HepG2 (cell line): Measurements from ENCODE around the gene GRAMD2A. TPM values are rescaled to one million over a fixed set of nuclear protein-coding genes. Genes with fewer than 3 reads are reported as not detected.

ENCODE experiments used
- ATAC-seq: fragments of 200-7000 bp; cut with Tn5 transposase; 3 replicates; pipeline ENCODE4 v1.9.1; 2020; ENCODE audit warnings: mild to moderate bottlenecking, moderate library complexity
- BruUV-seq: library from RNA; stranded (reverse); fragments of 400-500 nt; replicated peaks from 2 replicates; lab custom pipeline; 2021; lab: Mats Ljungman, UMichigan
- CTCF ChIA-PET: fragments of 300-600 bp; formaldehyde crosslinking; extraction: SDS; loops from one replicate; lab custom pipeline; 2021; ENCODE audit warnings: low total read pairs, inconsistent platforms, low intra/inter-chr PET ratio; lab: Yijun Ruan, JAX
- POLR2A ChIA-PET: fragments of 350-600 bp; sonication (Branson Sonifier 250); formaldehyde crosslinking; loops from one replicate; lab custom pipeline; 2020; ENCODE audit warnings: antibody characterized with exemption, inconsistent platforms; lab: Yijun Ruan, JAX
- DNase-seq: peaks from one replicate; pipeline ENCODE4 v3.0.0-alpha.2; 2015; ENCODE audit warnings: low spot score
- FAIRE-seq: peaks from 3 replicates; lab custom pipeline; 2011; peaks lifted over from hg19 to GRCh38; lab: Jason Lieb, UNC
- H2AFZ ChIP-seq: one replicate; pipeline ENCODE4 v1.6.1; 2011; ENCODE audit warnings: low read length, inconsistent platforms
- H3K27ac ChIP-seq: fragments of 300-600 bp; 3 replicates; pipeline ENCODE4 v1.8.0; 2011; ENCODE audit warnings: mixed run types, mild to moderate bottlenecking, mixed read lengths, low read length, inconsistent platforms; ENCODE audit not compliant: insufficient read depth; ENCODE audit errors: extremely low read length
- H3K27me3 ChIP-seq, 2 experiments: fragments of 200-600 bp in 1 of 2; 2 replicates in 1 of 2; 3 replicates in 1 of 2; pipeline versions ENCODE4 v1.6.0 to v1.8.0; 2011; ENCODE audit warnings: low read length in 2 of 2, mild to moderate bottlenecking in 2 of 2, moderate library complexity in 2 of 2, inconsistent platforms in 1 of 2; ENCODE audit not compliant: insufficient read depth in 2 of 2, control insufficient read depth in 1 of 2
- H3K36me3 ChIP-seq, 2 experiments: fragments of 200-600 bp in 1 of 2; replicated peaks in 1 of 2; 2 replicates in 1 of 2; 3 replicates in 1 of 2; pipeline versions ENCODE4 v1.5.1 to v1.8.0; 2011; ENCODE audit warnings: low read length in 2 of 2, inconsistent platforms in 1 of 2; ENCODE audit not compliant: insufficient read depth in 2 of 2, control insufficient read depth in 1 of 2
- H3K4me1 ChIP-seq: 2 replicates; pipeline ENCODE4 v1.5.1; 2012; ENCODE audit warnings: low read length, inconsistent platforms; ENCODE audit not compliant: insufficient read depth
- H3K4me2 ChIP-seq: 2 replicates; pipeline ENCODE4 v1.6.0; 2011; ENCODE audit warnings: low read depth, low read length, inconsistent platforms
- H3K4me3 ChIP-seq, 3 experiments: fragments of 200-600 bp in 1 of 3; sonication (generic), shearing (Covaris generic) in 1 of 3; replicated peaks in 1 of 3; 2 replicates each; pipeline ENCODE4 v1.5.1; 2011 to 2016; ENCODE audit warnings: low read length in 3 of 3, inconsistent platforms in 2 of 3, low read depth in 2 of 3, mild to moderate bottlenecking in 2 of 3, control low read depth in 1 of 3, mixed read lengths in 1 of 3; ENCODE audit not compliant: insufficient read depth in 1 of 3
- H3K79me2 ChIP-seq: one replicate; pipeline ENCODE4 v1.6.1; 2011; ENCODE audit warnings: low read length, inconsistent platforms; ENCODE audit not compliant: insufficient read depth
- H3K9ac ChIP-seq: 2 replicates; pipeline ENCODE4 v1.6.0; 2011; ENCODE audit warnings: mild to moderate bottlenecking, low read depth, low read length, inconsistent platforms; ENCODE audit not compliant: insufficient read depth
- H3K9me3 ChIP-seq: 2 replicates; pipeline ENCODE4 v1.5.1; 2012; ENCODE audit warnings: mild to moderate bottlenecking, low read length
- H4K20me1 ChIP-seq: 2 replicates; pipeline ENCODE4 v1.6.0; 2011; ENCODE audit warnings: inconsistent platforms, mild to moderate bottlenecking, low read length, moderate library complexity; ENCODE audit not compliant: insufficient read depth
- ATF7 ChIP-seq, 2 experiments: fragments of 450-650 bp in 1 of 2; sonication (generic) in 1 of 2; formaldehyde crosslinking in 1 of 2; IDR thresholded peaks; 2 replicates each; pipeline versions ENCODE4 v1.4.0 to v1.6.1; 2016 to 2020; ENCODE audit warnings: antibody characterized with exemption in 1 of 2, mild to moderate bottlenecking in 1 of 2, missing genetic modification reagents in 1 of 2
- FIP1L1 ChIP-seq: fragments of 200-400 bp; formaldehyde crosslinking; IDR thresholded peaks from 2 replicates; pipeline ENCODE4 v1.6.1; 2018; ENCODE audit warnings: low read depth, mild to moderate bottlenecking, low read length, moderate library complexity, borderline replicate concordance; ENCODE audit not compliant: insufficient read depth
- HNRNPL ChIP-seq: fragments of 200-400 bp; formaldehyde crosslinking; IDR thresholded peaks from 2 replicates; pipeline ENCODE4 v1.6.1; 2017; ENCODE audit warnings: mild to moderate bottlenecking, low read depth, low read length
- MIER2 ChIP-seq: IDR thresholded peaks from 2 replicates; pipeline ENCODE4 v1.6.1; 2016; ENCODE audit warnings: missing biosample characterization, missing genetic modification reagents
- NFYB ChIP-seq: sonication (generic); formaldehyde crosslinking; IDR thresholded peaks from 2 replicates; pipeline ENCODE4 v1.4.0; 2020; ENCODE audit warnings: missing genetic modification reagents
- PITX1 ChIP-seq: sonication (generic); formaldehyde crosslinking; IDR thresholded peaks from 2 replicates; pipeline ENCODE4 v1.5.1; 2020; ENCODE audit warnings: mild to moderate bottlenecking, missing genetic modification reagents
- TIGD3 ChIP-seq: sonication (generic); formaldehyde crosslinking; IDR thresholded peaks from 2 replicates; pipeline ENCODE4 v1.5.1; 2020; ENCODE audit warnings: mild to moderate bottlenecking, missing genetic modification reagents, borderline replicate concordance
- ZNF10 ChIP-seq: sonication (generic); formaldehyde crosslinking; IDR thresholded peaks from 2 replicates; pipeline ENCODE4 v1.4.0; 2020; ENCODE audit warnings: mild to moderate bottlenecking, low read depth, missing genetic modification reagents, borderline replicate concordance
- WGBS: methylation state at CpG from one replicate; pipeline ENCODE4 v1.1.6; 2017; ENCODE audit warnings: low lambda C conversion rate; 5-methylcytosine and 5-hydroxymethylcytosine counted together
- in situ Hi-C: cut with HindIII; loops from 2 replicates; pipeline ENCODE4 v1.10.0; 2017; ENCODE audit warnings: low pct_unique_long_range_greater_than_20kb; ENCODE audit not compliant: extremely low pct_ligation_motif_present
- intact Hi-C: fragments of 100-400 bp; cut with micrococcal nuclease; formaldehyde crosslinking; loops from one replicate; pipeline ENCODE4 v1.10.0; 2022; ENCODE audit not compliant: unreplicated experiment
- polyA plus RNA-seq, 8 experiments: library from polyadenylated mRNA; depleted of rRNA in 3 of 8; stranded (reverse) in 7 of 8; unstranded in 1 of 8; fragments of >200 nt; fragmentation: Illumina TruSeq in 4 of 8; extraction: Trizol in 4 of 8; gene quantifications; 2 replicates each; pipeline versions ENCODE4 v1.2.1 to v1.2.3, GENCODE V29; 2011 to 2016; ENCODE audit warnings: low read depth in 4 of 8, missing spikeins in 1 of 8, mixed read lengths in 1 of 8; ENCODE audit not compliant: insufficient read depth in 1 of 8
- total RNA-seq, 5 experiments: library from RNA; depleted of rRNA; stranded (reverse); fragments of >200 nt; fragmentation: Illumina TruSeq; extraction: Trizol; gene quantifications; 2 replicates each; pipeline ENCODE4 v1.2.3, GENCODE V29; 2016; ENCODE audit warnings: low read depth in 1 of 5

GRAMD2A gene
- total and polyA plus RNA-seq, 2 of the 13 experiments (the other 11 are each of a cell fraction or from before 2014, with no cell fraction given), result 0.04 TPM; not detected in 1

DNA sequence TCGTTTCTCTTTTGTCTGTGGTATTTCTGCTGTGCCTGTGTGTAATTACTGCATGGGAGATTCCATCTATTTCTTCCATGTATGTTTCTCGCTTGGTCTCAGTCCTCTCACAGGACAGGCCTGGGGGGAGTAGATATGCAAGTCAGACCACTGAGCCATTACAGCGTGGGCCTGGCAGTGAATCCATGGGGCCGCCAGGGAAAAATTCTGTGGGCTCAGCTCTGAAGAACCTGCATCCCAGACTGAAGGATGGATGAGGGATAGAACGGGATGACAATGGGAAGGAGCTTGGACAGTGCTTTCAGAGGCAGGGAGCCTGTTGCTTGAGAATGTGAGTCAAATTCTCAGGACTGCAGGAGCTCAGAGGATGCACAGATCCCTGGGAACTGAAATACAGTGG lies 24.8 kb downstream of the GRAMD2A start:
- H3K4me3 ChIP-seq, result no peak overlapping the region
- H3K79me2 ChIP-seq, result no peaks in the 10 kb centered on the region
- no peaks in the 10 kb centered on the region for H3K9me3 ChIP-seq
- in situ Hi-C loops (no loop called here), intact Hi-C loops (no loop called here)
- 47% methylated on average over 5 of the region's 5 CpGs for WGBS
- FAIRE-seq (no peak), DNase-seq (no peak), ATAC-seq (no peak)
- CTCF ChIA-PET, result no interaction called here
- no peak overlapping the region for H3K4me2 ChIP-seq
- no peak overlapping the region for H3K9ac ChIP-seq
- TF ChIP-seq HNRNPL, result no peak
- TF ChIP-seq FIP1L1, result no peak
- no peak for TF ChIP-seq PITX1 (CRISPR knock-in tag)
- no peak for TF ChIP-seq MIER2 (CRISPR knock-in tag)
- TF ChIP-seq TIGD3 (CRISPR knock-in tag), result no peak
- no peak for TF ChIP-seq ATF7 (IDR thresholded peaks at IDR 0.05)
- TF ChIP-seq ATF7 (CRISPR knock-in tag; IDR thresholded peaks at IDR 0.05), result no peak
- TF ChIP-seq NFYB, result no peak
- no peak for TF ChIP-seq ZNF10 (CRISPR knock-in tag)
- H3K36me3 ChIP-seq, result no peaks in the 10 kb centered on the region
- H3K27ac ChIP-seq, result no peak overlapping the region
- BruUV-seq, result no TSS peak
- H3K27me3 ChIP-seq, result peaks cover 2 to 67% of the 10 kb centered on the region in 2 experiments; a peak in 4 of 5 replicates
- peaks cover 23% of the 10 kb centered on the region for H3K4me1 ChIP-seq
- H2AFZ ChIP-seq, result no peak overlapping the region
- POLR2A ChIA-PET, result no interaction called here
- H4K20me1 ChIP-seq, result no peaks in the 10 kb centered on the region
